GM19455 (cell line): ENCODE data around the gene CCDC24.

Experiments used
- ATAC-seq: cut with Tn5 transposase; IDR thresholded peaks from one replicate; pipeline ENCODE4 v1.9.1; 2021; ENCODE audit not compliant: unreplicated experiment

The CCDC24 gene

GRCh38 chr1:44037154-44037553 is 45.8 kb downstream of the CCDC24 start:
- ATAC-seq: no peak

- ATAC-seq: no peak
Observed at GRCh38 chr1:44038876-44039657, 47.7 kb downstream of the CCDC24 start.

- no peak for ATAC-seq
Observed at GRCh38 chr1:44040418-44040817, 49.0 kb downstream of the CCDC24 start.

GRCh38 chr1:44040846-44041245 is 49.4 kb downstream of the CCDC24 start:
- ATAC-seq: no peak

- no peak for ATAC-seq
Observed at GRCh38 chr1:44043176-44044070, 52.0 kb downstream of the CCDC24 start.

- no peak for ATAC-seq
Observed at GRCh38 chr1:44044071-44044801, 52.8 kb downstream of the CCDC24 start.

GRCh38 chr1:44045064-44045463 is 53.7 kb downstream of the CCDC24 start:
- ATAC-seq: no peak
